SW 1271 (cell line): ENCODE measurements around the gene INS.
A peak's percentile ranks its signal among the peaks of the same experiment; 100 is the strongest.

Experiments used
- DNase-seq, 2 experiments: peaks; one replicate each; lab custom pipeline; 2025; lab: John Stamatoyannopoulos, UW

Gene INS

GRCh38 chr11:2143799-2144543, 17.0 kb downstream of the INS start:
- no peak for DNase-seq

- DNase-seq, result no peak
Measured at GRCh38 chr11:2143477-2143798, 17.6 kb downstream of the INS start.

GRCh38 chr11:2142762-2143202, 18.2 kb downstream of the INS start:
- peak in 1 of 2 experiments; percentile 14 for DNase-seq

GRCh38 chr11:2142300-2142759, 18.7 kb downstream of the INS start:
- DNase-seq, result peak in 1 of 2 experiments; percentile 24

- DNase-seq, result no peak
Measured at GRCh38 chr11:2140411-2141400, 20.3 kb downstream of the INS start.

- no peak for DNase-seq
Measured at GRCh38 chr11:2139621-2140337, 21.2 kb downstream of the INS start.

- peak in 1 of 2 experiments; percentile 13 for DNase-seq
Measured at GRCh38 chr11:2139123-2139521, 21.9 kb downstream of the INS start, which contains the start of gene IGF2. Gene IGF2 (minus strand): TSS chr11:2139389. CDS start chr11:2135523, 3,866 bp downstream.

GRCh38 chr11:2138431-2139122, 22.4 kb downstream of the INS start:
- DNase-seq, result peak in 1 of 2 experiments; percentile 21

GRCh38 chr11:2138068-2138430, 23.0 kb downstream of the INS start:
- DNase-seq, result no peak

GRCh38 chr11:2137202-2138067, 23.6 kb downstream of the INS start:
- DNase-seq, result peak; percentile 51 to 77

GRCh38 chr11:2136952-2137201, 24.1 kb downstream of the INS start:
- DNase-seq, result no peak

GRCh38 chr11:2136209-2136951, 24.6 kb downstream of the INS start:
- DNase-seq, result no peak

- no peak for DNase-seq
Measured at GRCh38 chr11:2135648-2136201, 25.3 kb downstream of the INS start.

GRCh38 chr11:2135018-2135569, 25.9 kb downstream of the INS start:
- no peak for DNase-seq

- DNase-seq, result no peak
Measured at GRCh38 chr11:2134022-2135010, 26.7 kb downstream of the INS start.

GRCh38 chr11:2133241-2134021, 27.6 kb downstream of the INS start:
- DNase-seq, result no peak

GRCh38 chr11:2132874-2133240, 28.2 kb downstream of the INS start:
- DNase-seq, result no peak
